GM21576 (cell line): ENCODE data around the gene SLC4A11.

Source experiments
- ATAC-seq: cut with Tn5 transposase; IDR thresholded peaks from one replicate; pipeline ENCODE4 v1.9.1; 2021; ENCODE audit warnings: mild to moderate bottlenecking, moderate library complexity; ENCODE audit not compliant: unreplicated experiment

The SLC4A11 gene

GRCh38 chr20:3177746-3178485, 61.1 kb downstream of the SLC4A11 start:
- no peak for ATAC-seq
